COR-L47 (cell line): ENCODE results near the gene BAZ2B.

Experiments
- DNase-seq: peaks from one replicate; lab custom pipeline; 2025; lab: John Stamatoyannopoulos, UW

The BAZ2B gene

DNA sequence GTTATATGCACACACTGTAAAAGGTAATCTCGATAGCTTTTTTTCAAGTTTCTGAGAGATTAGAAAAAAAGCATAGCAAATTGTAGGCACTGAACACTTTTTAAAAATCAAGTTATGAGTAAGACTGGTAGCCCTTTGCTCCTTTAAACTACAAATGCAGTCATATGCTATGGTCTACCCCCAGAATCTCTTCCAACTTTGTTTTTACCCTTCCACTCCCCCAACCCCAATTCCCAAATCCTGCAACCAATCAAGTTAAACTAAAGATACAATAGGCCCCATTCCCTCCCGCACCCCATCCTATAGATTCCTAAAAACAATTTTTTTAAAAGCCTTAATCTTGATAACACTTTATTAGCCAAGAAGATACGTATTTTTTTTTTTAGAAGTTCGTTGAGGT is 752 bp upstream of the BAZ2B start:
- DNase-seq: no peak

DNA sequence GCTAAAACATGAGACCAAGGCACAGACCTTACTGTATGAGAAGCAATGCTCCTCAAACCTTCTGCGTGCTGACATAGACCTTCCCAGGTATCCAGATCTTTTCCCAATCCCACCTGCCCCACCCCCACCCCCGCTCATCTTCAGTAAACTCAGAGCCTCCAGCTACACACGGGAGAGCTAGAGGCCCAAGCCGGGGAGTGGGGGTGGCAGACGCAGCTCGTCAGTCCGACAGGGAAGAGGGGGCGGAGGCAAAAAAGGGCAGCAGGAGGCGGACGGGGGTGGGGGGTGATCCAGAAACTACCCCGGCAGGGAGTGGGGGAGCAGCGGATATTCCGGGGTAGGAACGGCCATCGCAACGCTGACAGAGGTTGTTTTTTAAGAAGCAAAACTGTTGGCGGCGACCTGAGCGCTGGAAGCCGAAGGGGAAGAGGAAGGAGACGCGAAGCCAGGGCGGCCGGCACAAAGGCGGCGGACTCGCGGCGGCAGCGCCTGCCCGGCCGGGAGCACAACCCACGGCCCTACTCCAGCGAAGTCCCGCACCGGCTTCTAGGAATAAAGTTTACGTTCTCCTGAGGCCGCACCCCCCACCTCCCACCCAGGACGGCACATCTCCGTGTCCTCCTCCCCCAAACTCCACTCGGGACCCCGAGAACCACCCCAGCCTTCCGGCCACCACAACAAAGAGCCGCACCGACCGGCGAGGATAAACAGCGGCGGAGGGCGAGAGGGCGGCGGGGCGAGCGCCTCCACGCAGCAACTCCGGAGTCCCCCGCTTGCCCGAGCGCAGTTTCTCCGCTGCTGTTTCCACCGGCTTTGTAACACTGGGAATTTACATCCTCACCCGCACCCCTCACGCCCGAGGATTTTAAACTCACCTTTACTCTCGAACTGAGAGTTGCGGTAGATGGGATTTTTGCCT is 722 bp downstream of the BAZ2B start:
- DNase-seq: peak; percentile 97

DNA sequence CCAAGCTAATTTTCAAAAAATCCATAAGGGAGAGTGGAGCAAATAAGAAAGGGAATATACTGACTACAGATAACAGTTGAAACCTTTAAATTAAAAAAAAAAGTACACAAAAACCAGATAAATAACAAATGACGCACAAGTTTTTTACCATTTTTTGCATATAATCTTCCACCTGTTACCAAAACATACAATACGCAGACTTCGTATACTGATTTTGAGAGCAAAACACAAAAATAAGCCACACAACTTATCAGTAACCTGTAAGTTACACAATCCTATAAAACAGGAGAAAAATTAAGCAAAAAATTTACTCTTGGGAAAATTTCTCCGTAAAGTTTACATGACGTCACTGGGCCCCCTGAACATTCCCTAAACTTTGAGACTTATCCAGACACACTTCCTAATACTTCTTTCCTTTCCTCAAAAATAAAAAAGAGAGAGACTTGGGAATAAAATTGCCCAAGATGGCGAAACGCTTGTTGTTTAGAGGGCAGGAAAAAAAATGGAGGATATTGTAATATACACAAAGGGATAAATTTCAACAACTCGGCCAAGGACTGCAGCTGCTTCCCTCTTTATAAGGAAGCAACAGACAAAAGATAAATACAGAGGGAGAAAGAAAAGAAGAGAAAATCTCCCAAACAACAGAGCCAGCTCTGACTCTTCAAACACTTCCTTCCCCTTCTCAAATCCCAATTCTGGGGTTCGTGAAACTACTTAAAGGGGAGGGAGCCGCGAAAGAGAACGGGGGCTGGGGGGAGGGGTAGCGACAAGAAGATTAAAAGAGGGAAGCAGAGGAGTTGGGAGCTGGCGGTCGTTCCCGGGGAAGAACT is 1.6 kb downstream of the BAZ2B start:
- DNase-seq: peak; percentile 49

DNA sequence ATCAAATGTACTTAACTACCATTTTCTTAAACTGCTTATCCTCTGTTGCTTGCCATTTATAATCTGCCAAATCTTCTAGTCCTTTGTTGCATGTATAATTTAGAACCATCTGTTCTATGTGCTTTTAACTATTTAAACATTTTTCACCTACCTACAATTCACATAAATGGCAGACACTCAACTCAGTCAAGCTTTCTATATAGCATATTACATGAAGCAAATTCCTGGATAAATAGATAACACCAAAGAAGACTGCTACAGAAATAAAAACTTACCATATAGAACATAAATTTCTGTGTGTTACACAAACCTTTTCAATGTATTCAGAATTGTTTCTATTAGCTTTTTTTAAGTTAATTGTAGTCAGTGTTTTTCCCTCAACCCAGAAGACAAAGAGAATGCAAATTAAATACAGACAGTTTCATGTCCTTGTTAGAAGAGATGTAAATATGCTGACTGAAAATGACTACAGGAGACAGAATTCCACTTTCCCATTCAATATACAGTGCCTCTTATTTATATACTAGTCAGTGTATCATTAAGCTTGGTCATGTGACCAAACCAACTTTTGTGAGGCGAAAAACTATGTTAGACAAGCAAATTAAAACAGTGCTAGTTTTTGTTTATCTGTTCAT is 2.6 kb downstream of the BAZ2B start:
- DNase-seq: peak; percentile 38

DNA sequence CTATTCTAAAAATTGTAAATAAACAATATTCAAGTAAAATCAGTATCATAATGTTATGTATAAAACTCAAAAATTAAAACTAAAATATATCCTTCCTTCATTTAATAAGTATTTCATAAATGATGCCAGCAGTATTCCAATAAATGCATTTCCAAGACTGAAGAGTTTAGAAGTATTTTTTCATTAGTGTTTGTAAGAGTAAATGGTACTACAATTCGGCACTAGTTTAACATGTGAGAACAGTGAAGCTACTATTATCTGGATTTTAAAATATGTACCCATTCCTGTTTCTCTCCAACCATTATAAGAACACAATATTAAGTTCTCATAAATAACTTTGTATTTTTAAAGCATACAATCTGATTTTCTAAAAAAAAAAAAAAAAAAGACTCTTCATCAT is 3.3 kb downstream of the BAZ2B start:
- no peak for DNase-seq

DNA sequence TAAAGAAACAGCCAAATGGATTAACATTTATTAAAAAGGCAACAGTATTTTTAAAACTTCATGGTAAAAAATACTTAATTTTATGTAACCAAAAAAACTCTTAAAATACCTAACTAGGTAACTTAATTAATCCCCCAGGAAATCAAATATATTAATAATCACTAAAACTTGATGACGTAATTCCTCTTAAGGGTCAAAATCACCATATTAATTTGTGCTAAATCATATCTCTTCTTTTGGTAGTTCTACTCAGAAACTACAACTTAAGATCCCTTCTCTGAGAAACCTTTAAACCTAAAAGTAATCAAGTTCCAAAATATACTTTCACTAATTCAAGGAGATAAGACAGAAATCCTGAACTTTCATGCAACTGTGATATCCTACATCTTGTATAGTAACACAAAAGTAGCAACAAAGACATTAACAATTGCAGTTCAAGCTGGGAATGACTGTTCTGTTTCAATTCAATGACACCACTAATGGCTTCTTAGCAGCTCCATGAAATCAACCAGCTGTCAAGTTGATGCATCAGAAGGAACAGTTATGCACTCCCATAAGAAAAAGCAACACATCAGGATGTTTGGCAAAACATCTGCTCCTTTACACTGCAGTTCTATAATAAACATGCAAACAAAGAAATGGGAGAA is 4.0 kb downstream of the BAZ2B start:
- DNase-seq: peak; percentile 39

DNA sequence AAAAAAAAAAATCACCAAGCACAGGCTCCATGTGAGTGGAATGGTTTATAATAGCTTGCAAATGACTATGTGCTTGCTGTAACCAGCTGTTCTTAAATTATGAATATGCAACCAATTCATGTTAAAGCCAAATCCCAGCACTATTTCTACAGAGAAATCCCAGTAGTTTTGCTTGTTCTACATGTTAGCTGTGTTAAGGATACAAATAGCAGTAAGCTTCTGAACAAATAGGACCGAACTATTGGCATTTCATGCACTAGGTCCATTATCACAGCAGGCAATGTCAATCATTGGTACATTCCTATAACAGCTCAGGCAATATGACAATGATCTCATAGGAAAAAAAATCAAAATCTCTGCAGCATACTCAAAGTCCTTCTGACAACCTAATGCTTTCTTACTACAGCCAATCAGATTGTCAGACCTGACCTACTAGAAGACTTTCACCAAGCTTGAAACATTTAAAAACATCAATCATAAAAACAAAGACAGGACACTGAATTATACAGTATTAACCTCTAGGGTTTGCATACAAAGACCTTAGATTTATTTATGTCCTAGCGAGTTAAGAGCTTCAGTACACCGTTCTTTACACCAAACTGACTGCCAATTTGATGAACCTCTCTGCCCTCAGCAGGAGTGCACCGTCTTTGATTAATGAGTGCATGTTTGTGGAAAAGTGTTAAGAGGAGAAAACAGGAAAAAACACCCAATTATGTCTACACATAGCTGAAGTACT is 6.4 kb downstream of the BAZ2B start:
- DNase-seq: no peak

DNA sequence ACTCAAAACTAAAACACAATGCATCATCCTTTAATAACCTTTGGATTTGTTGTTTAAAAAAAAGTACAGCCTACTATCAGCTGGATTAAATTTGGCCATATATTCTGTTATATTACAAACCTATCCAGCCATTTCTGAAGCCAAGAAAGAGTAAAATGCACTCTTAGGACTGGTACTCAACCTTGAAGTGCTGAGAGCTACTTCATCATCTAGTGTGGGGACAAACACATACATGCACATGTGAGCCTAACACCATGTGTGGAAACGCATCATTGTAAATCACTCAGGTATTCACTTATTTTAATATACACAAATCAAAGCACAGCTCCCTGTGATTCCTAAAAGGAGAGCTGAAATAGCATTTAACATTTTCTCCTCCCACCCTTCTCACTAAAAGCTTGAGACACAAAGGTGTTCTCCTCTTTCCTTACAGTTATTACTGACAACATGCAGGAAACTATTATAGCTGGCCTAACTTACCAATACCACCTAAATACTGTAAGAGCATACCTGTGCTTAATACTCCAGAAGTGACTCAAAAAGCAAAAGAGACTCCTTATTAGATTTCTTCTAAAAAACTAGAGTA is 7.5 kb downstream of the BAZ2B start:
- DNase-seq: no peak

DNA sequence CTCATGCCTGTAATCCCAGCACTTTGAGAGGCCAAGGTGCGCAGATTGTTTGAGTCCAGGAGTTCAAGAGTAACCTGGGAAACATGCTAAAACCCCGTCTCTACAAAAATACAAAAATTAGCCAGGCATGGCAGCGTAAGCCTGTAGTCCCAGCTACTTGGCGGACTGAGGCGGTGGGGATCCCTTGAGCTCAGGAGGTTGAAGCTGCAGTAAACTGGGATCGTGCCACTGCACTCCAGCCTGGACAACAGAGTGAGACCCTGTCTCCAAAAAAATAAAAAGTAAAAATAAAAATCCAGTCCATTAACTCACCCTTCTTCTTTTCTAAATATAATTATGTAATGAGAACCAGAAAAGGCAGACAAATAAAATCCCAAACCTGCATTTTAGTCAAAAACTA is 8.2 kb downstream of the BAZ2B start:
- no peak for DNase-seq

DNA sequence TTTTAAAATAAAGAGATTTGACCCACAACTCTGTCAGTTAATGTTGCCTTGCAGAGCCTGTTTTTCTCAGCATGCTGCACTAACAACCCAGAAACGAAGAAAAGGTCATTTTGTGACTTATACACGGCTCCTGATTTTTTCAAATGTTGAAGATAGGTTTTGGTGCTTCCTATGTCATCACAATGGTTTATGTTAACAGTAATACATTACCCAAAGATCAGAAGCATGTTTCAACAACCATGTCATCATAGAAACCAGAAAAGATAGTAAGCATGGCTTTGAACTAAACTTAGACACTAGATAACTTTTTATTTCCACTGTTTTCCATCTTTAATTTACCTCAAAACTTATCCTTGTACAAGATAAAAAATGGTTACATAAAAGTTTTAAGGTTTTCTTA is 10.1 kb downstream of the BAZ2B start:
- DNase-seq: no peak

DNA sequence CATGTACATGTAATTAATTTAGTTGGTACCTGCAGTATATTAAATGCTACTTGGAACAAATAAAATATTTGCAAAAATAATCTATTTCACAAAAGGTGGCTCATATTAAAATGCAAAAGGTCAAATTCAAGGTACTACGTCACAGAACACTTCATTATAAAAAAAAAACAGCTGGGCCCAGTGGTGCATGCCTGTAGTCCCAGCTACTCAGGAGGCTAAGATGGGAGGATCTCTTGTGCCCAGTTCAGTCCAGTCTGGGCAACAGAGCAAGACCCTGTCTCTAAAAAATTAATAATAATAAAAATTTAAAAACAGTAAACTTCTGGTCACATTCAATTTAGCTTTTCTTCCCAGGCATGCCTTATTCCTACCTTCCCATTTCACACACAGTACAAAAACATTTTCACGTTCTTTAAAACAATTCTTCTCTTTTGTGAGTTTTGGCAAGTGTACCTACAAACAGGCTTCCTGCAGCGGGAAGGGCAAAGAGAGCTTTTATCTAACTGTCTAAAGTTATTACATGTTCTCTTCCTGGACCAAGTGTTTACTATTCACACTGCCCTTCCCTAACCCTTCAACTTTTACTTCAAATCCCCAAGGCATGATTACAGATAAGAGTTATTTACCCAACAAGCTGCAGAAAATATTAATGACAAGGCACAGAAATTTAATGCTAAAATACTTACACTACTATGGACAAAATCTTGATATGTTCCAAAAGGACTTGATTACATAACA is 10.7 kb downstream of the BAZ2B start:
- DNase-seq: no peak

DNA sequence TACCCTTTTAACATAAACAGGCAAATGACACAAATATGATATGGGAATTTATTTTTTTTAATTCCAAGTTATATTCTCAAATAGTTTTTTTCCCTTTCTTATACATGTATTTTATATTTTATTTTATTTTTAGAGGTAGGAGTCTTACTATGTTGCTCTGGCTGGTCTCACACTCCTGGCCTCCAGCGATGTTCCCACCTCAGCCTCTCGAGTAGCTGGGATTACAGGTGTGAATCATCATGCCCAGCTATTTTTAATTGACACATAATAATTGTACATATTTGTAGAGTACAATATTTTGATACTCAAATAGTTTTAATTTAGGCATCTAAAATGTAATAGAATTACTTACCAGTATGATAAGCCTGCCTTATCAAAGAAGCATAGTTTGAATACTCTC is 12.2 kb downstream of the BAZ2B start:
- DNase-seq: no peak

DNA sequence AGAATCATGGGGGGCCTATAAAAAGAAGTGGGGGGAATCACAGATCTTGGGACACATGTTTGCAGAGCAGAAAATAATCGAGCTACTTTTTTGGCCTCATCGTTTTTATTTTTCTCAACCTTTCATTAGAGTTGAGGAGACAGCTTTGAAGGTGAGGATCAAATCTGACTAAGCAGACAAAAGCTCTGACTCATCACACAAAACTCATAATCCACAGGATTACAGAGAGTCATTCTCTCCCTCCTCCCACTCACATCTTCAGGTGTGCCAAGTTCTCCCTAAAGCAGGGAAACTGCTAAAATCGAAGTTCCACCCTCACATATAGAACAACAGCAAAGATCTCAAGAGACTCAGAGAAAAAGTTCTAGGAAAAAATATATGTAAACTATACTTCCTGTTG is 15.6 kb downstream of the BAZ2B start:
- no peak for DNase-seq

DNA sequence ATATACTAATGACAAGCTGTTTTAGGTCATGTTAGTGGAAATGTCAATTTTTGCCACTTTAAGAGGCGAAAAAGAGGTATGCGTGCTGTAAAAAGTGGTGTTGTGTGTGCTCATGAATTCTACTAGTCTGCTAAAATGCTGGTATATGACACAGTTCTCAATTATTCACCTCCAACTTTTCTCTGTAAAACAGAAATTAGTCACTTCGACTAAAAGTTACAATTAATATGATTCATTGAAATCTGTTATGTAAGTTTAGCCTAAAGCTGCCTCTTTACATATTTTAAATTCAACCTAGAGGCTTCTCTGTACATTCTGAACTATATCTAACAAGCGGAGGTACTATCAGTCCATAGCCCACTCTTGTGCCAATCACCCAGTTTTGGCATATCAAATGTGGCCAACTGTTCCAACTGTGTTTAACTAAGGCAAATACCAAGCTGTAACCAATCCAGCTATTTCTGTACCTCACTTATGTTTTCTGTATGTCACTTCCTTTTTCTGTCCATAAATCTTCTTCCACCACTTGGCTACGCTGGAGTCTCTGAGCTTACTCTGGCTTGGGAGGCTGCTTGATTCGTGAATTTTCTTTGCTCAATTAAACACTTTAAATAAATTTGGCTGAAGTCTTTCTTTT is 20.8 kb downstream of the BAZ2B start:
- DNase-seq: no peak

DNA sequence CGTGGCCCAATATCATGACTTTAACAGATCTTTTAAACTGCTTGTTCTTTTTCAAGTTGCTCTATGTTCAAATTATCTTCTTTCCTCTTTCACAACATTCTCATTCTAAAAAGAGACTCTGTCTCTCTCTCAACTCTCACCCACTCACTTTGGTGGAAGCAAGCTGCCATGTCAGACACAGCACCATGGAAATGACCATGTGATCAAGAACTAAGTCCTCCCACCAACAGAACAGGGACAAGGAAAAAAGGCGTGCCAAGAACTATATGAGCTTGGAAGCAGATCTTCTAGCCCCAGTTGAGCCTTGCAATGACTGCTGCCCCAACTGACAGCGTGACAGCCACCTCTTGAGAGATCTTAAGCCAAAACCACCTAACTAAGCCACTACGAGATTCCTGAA is 23.9 kb downstream of the BAZ2B start:
- DNase-seq: no peak

DNA sequence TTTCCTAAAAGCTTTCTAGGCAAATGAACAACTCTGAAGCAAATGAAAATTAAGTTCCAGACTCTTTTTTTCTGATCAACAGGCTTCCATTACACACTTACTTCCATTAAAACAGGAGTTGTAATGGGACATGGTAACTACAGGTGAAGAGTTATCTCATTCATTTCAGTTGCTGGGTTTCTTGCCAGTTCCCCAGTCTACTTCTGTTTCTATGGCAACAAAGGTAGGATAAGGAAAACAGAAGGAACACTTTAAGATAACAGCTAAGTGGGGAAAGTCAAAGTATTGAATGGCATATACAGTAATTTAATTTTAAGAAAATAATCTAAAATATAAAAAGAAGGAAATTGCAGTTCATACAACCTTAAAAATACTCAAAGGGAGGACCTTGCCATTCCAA is 25.1 kb downstream of the BAZ2B start:
- no peak for DNase-seq

DNA sequence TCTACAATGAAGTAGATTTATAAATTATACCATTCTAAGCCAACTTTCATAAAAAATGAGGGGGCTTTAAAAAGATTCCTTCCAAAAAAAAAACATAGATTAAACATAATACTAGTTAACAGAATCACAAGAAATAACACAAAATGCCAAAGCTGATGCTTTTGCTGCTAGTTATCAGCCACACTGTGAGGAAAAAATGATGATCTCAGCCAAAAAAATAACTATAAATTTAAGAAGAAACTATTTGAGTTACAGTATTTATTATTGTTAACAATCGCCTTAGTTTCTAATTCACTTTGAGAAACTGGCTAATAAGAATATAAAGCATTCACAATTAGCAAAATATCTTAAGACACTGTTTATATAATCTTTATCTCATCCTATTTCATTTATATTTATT is 27.1 kb downstream of the BAZ2B start:
- no peak for DNase-seq

DNA sequence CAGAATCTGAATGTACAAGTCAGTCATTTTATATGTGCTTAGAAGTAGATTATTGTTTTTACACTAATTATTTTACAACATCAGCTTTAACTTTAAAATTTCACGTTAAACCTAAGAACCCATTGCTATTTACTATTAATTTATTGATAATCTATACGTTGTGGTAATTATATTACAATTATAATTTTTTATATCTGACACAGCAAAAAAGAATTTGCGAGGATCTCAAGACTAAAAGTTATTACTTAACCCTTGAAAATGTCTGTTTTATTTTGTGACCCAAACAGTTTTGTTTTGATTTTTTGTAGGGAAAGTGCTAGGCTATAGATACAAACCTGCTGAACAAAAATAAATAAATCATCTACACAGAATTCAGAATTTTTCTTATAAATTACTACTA is 30.3 kb downstream of the BAZ2B start:
- no peak for DNase-seq

DNA sequence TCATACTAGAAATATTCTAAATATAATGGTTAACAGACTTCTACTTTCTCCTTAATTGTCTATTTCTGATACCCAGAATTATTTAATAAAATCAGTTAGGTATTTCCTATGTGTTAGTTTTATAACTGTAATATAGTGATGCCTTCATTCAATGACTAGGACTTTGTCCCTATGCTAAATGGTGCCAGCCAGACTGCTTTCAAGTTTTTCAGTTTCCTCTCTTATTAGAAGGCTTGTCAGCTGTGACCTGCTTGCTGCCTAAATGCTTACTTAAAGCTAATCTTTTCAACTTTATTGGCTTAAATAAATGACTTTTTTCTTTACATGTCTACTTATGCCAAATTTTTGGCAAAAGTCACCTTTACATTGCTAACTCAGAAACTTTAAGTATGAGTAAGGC is 30.7 kb downstream of the BAZ2B start:
- DNase-seq: no peak

DNA sequence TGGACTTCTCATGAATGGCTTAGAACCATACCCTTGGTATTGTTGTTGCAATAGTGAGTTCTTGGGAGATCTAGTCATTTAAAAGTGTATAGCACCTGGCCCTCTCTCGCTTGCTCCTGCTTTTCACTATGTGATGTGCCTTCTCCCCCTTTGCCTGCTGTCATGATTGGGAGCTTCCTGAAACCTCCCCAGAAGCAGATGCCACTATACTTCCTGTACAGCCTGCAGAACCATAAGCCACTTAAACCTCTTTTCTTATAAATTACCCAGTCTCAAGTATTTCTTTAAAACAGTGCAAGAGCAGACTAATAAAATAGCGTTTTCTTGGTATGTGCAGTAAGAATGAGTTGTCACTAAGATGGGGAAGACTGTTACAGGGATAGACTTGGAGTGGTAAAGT is 31.6 kb downstream of the BAZ2B start:
- no peak for DNase-seq
